ENCODE measurements around the gene BTN1A1.

DNA sequence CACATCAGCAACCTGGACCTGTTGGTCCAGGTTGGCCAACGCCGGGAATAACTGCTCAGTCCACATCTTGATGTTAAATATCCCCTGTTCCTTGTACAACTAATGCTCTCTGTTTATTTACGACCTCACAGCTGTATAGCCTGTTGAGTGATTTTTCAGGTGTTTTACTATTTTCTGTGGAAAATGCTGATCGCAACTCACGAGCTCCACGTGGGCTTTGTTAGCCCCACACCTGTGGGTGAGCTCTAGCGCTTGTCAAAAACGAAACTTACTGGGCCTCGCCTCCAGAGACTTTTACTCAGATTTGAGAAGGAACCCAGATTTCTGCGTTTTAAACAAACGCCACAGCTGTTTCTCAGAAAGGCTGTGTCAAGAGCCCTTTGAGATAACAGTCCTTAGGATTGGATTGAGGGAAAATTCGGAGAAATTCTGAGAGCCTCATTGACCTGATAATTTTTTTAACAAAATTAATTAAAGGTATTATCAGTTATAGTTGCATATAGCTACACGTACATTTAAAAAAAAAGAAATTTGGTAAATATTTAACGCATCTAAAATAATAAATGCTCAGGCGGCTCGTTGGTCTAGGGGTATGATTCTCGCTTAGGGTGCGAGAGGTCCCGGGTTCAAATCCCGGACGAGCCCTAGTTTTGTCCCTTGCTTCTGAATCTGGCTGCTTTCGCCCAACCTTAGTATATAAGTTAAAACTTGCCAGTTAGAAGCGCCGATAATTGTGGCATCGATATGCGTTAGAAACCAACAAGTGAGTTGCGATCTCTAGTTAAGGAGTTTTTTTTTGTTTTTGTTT is 54.8 kb downstream of the BTN1A1 start:
- TF ChIP-seq POLR2A (IDR thresholded peaks at IDR 0.05) = no peak
- TF ChIP-seq, protein P1, sequence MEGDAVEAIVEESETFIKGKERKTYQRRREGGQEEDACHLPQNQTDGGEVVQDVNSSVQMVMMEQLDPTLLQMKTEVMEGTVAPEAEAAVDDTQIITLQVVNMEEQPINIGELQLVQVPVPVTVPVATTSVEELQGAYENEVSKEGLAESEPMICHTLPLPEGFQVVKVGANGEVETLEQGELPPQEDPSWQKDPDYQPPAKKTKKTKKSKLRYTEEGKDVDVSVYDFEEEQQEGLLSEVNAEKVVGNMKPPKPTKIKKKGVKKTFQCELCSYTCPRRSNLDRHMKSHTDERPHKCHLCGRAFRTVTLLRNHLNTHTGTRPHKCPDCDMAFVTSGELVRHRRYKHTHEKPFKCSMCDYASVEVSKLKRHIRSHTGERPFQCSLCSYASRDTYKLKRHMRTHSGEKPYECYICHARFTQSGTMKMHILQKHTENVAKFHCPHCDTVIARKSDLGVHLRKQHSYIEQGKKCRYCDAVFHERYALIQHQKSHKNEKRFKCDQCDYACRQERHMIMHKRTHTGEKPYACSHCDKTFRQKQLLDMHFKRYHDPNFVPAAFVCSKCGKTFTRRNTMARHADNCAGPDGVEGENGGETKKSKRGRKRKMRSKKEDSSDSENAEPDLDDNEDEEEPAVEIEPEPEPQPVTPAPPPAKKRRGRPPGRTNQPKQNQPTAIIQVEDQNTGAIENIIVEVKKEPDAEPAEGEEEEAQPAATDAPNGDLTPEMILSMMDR (IDR thresholded peaks at IDR 0.05) = no peak

Data from lower leg skin (tissue), 3 donors.